ENCODE measurements around the gene NXN.

DNA sequence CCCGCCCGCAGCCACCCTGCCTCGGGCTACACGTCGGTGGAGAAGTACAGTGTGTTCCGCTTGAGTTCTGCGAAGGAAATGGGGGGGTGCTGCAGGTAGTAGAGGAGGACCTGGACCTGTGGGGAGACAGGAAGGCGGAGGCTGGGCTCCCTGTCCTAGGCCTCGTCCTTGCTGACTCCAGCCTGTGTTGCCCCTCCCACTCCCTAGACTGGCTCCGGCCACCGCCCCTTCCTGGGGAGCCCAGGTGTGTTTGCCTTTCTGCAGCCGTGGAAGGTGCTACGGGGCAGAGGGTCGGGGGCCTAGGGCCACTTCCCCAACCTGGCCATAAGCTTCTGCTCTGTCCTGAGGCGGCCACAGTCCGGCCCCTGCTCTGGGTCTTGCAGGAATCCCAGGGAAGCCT lies 26.5 kb upstream of the NXN start:
- TF ChIP-seq, protein P1, sequence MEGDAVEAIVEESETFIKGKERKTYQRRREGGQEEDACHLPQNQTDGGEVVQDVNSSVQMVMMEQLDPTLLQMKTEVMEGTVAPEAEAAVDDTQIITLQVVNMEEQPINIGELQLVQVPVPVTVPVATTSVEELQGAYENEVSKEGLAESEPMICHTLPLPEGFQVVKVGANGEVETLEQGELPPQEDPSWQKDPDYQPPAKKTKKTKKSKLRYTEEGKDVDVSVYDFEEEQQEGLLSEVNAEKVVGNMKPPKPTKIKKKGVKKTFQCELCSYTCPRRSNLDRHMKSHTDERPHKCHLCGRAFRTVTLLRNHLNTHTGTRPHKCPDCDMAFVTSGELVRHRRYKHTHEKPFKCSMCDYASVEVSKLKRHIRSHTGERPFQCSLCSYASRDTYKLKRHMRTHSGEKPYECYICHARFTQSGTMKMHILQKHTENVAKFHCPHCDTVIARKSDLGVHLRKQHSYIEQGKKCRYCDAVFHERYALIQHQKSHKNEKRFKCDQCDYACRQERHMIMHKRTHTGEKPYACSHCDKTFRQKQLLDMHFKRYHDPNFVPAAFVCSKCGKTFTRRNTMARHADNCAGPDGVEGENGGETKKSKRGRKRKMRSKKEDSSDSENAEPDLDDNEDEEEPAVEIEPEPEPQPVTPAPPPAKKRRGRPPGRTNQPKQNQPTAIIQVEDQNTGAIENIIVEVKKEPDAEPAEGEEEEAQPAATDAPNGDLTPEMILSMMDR (IDR thresholded peaks at IDR 0.05): no peak
- TF ChIP-seq POLR2A (IDR thresholded peaks at IDR 0.05) (no peak), EP300 (IDR thresholded peaks at IDR 0.05) (no peak), POLR2AphosphoS5 (IDR thresholded peaks at IDR 0.05) (no peak)

Measured in gastroesophageal sphincter (tissue), 3 donors.